Gastrocnemius medialis (tissue), 4 donors: Measurements from ENCODE around the gene LGALS3BP. TPM values are rescaled to one million over a fixed set of nuclear protein-coding genes. Genes with fewer than 3 reads are reported as not detected.

Experiments
- ATAC-seq, 2 donors: fragments of 150-250 bp; one replicate each; pipeline ENCODE4 v1.9.1; 2016
- DNase-seq, 2 donors: peaks; one replicate each; pipeline ENCODE4 v3.0.0-alpha.2; 2019
- H3K27ac ChIP-seq, 4 donors: fragments of 200-600 bp; sonication (generic); 1 replicate in 1 of 4; 2 replicates in 3 of 4; pipeline ENCODE4 v1.5.1; 2016 to 2018; ENCODE audit warnings: mild to moderate bottlenecking in 2 of 4, moderate library complexity in 1 of 4
- H3K27me3 ChIP-seq, 3 donors: fragments of 200-600 bp; sonication (generic) in 2 of 3; 1 replicate in 1 of 3; 2 replicates in 2 of 3; pipeline versions ENCODE4 v1.5.1 to v1.6.0; 2016 to 2019; ENCODE audit warnings: mild to moderate bottlenecking in 1 of 3, moderate library complexity in 1 of 3
- H3K36me3 ChIP-seq, 2 donors: fragments of 200-600 bp; sonication (generic) in 1 of 2; one replicate each; pipeline ENCODE4 v1.5.1; 2017 to 2018
- H3K4me1 ChIP-seq, 2 donors: fragments of 200-600 bp; sonication (generic) in 1 of 2; one replicate each; pipeline ENCODE4 v1.5.1; 2016 to 2017; ENCODE audit warnings: mild to moderate bottlenecking in 2 of 2
- H3K4me3 ChIP-seq, 4 donors: fragments of 200-600 bp; sonication (generic) in 3 of 4; 1 replicate in 1 of 4; 2 replicates in 3 of 4; pipeline ENCODE4 v1.5.1; 2016 to 2019; ENCODE audit warnings: mild to moderate bottlenecking in 2 of 4
- H3K9me3 ChIP-seq, 3 donors: fragments of 200-600 bp; sonication (generic) in 2 of 3; 1 replicate in 1 of 3; 2 replicates in 2 of 3; pipeline ENCODE4 v1.5.1; 2016 to 2019
- CTCF ChIP-seq, 5 experiments: fragments of 450-650 bp in 3 of 5; fragments of 200-600 bp in 2 of 5; sonication (generic) in 2 of 5; IDR thresholded peaks in 4 of 5; conservative IDR thresholded peaks in 1 of 5; 1 replicate in 4 of 5; 2 replicates in 1 of 5; pipeline ENCODE4 v1.5.1; 2016 to 2019; ENCODE audit warnings: antibody characterized with exemption in 5 of 5, mild to moderate bottlenecking in 3 of 5, moderate library complexity in 3 of 5
- POLR2A ChIP-seq, 2 donors: fragments of 450-650 bp; IDR thresholded peaks; one replicate each; pipeline ENCODE4 v1.6.1; 2017; ENCODE audit warnings: antibody characterized with exemption in 2 of 2, mild to moderate bottlenecking in 2 of 2, moderate library complexity in 2 of 2
- in situ Hi-C, 4 donors: fragments of 200-750 bp; cut with MboI; loops; one replicate each; pipeline versions ENCODE4 v1.15.0 to v1.8.0; 2017; ENCODE audit warnings: low sequenced_read_pairs in 4 of 4
- intact Hi-C: fragments of 100-400 bp; cut with DNase I; formaldehyde crosslinking; loops from one replicate; pipeline ENCODE4 v1.15.1; 2023; ENCODE audit warnings: low total_unique reads
- total RNA-seq, 4 donors: library from RNA; depleted of rRNA; stranded (reverse); fragments of >200 nt; gene quantifications; one replicate each; pipeline versions ENCODE4 v1.1.0 to v1.2.3, GENCODE V29; 2016

The LGALS3BP gene
- total RNA-seq, 4 donors from 2014 or later: 15.0 to 45.9 (median 23.0) TPM

GRCh38 chr17:78971756-78972506, 7.8 kb downstream of the LGALS3BP start:
- intact Hi-C loops: loop anchor here (1.0 to 10.0 kb wide), 2 partner anchors 107 to 477 kb away; no protein-coding TSS in a partner anchor
- no peaks in the 10 kb centered on the region for H3K36me3 ChIP-seq

GRCh38 chr17:78970834-78971755, 8.6 kb downstream of the LGALS3BP start:
- peak; percentile 53 to 69 for DNase-seq
- Histone ChIP-seq H3K9me3 (no peaks in the 10 kb centered on the region), H3K27me3 (no peaks in the 10 kb centered on the region), H3K36me3 (no peaks in the 10 kb centered on the region), H3K4me3 (no peak overlapping the region), H3K27ac (peak overlapping the region in 1 of 4 donors; percentile 7), H3K4me1 (peaks cover 4 to 14% of the 10 kb centered on the region in 2 donors)
- peak; percentile 74 to 93 (median 93) for TF ChIP-seq CTCF (IDR thresholded peaks at IDR 0.05 in 4 of 5, conservative IDR thresholded peaks at IDR 0.05 in 1 of 5)
- no peak for TF ChIP-seq POLR2A (IDR thresholded peaks at IDR 0.05)
- peak; percentile 31 to 47 for ATAC-seq
- intact Hi-C loops (loop anchor here (1.0 to 10.0 kb wide), 2 partner anchors 106 to 476 kb away; no protein-coding TSS in a partner anchor), in situ Hi-C loops (no loop called here)

More at GRCh38 chr17:78971756-78972506, 7.8 kb downstream of the LGALS3BP start:
- DNase-seq (no peak), ATAC-seq (no peak)
- H3K9me3 ChIP-seq: no peaks in the 10 kb centered on the region
- H3K4me3 ChIP-seq: no peak overlapping the region
- no peaks in the 10 kb centered on the region for H3K27me3 ChIP-seq
- in situ Hi-C loops: no loop called here
- peaks cover 5 to 16% of the 10 kb centered on the region in 2 donors for H3K4me1 ChIP-seq
- H3K27ac ChIP-seq: no peak overlapping the region
- TF ChIP-seq CTCF (IDR thresholded peaks at IDR 0.05 in 4 of 5, conservative IDR thresholded peaks at IDR 0.05 in 1 of 5) (no peak), POLR2A (IDR thresholded peaks at IDR 0.05) (no peak)

- Histone ChIP-seq H3K4me1 (peaks cover 0 to 9% of the 10 kb centered on the region in 2 donors), H3K4me3 (no peak overlapping the region), H3K36me3 (no peaks in the 10 kb centered on the region), H3K27ac (no peak overlapping the region), H3K27me3 (no peaks in the 10 kb centered on the region), H3K9me3 (no peaks in the 10 kb centered on the region)
- intact Hi-C loops: loop anchor here (10.0 kb wide), 1 partner anchor 475 kb away; no protein-coding TSS in a partner anchor
- ATAC-seq: no peak
- DNase-seq: no peak
- TF ChIP-seq CTCF (IDR thresholded peaks at IDR 0.05 in 4 of 5, conservative IDR thresholded peaks at IDR 0.05 in 1 of 5): no peak
- no peak for TF ChIP-seq POLR2A (IDR thresholded peaks at IDR 0.05)
- in situ Hi-C loops: loop anchor here (5.0 kb wide), 3 partner anchors 98 to 108 kb away; no protein-coding TSS in a partner anchor
Observed at GRCh38 chr17:78969865-78970264, 9.9 kb downstream of the LGALS3BP start.

- no peak for DNase-seq
- intact Hi-C loops: no loop called here
- ATAC-seq: no peak
- Histone ChIP-seq H3K27me3 (no peaks in the 10 kb centered on the region), H3K4me3 (no peak overlapping the region), H3K4me1 (peaks cover 0 to 9% of the 10 kb centered on the region in 2 donors), H3K27ac (no peak overlapping the region), H3K9me3 (no peaks in the 10 kb centered on the region), H3K36me3 (no peaks in the 10 kb centered on the region)
- no peak for TF ChIP-seq CTCF (IDR thresholded peaks at IDR 0.05 in 4 of 5, conservative IDR thresholded peaks at IDR 0.05 in 1 of 5)
- in situ Hi-C loops: loop anchor here (5.0 kb wide), 3 partner anchors 96 to 106 kb away; no protein-coding TSS in a partner anchor
Observed at GRCh38 chr17:78967782-78968362, 11.9 kb downstream of the LGALS3BP start.
